BJ (cell line): Measurements from ENCODE around the gene ZKSCAN5. TPM values are rescaled to one million over a fixed set of nuclear protein-coding genes. Genes with fewer than 3 reads are reported as not detected.
"Not testable (repeated sequence)": the region's sequence is repeated elsewhere in the genome, so short reads cannot be mapped to it uniquely, and the experiment has no call there.

Experiments
- CTCF ChIA-PET: fragments of 350-600 bp; formaldehyde crosslinking; extraction: SDS; loops from one replicate; lab custom pipeline; 2021; ENCODE audit warnings: antibody characterized with exemption, inconsistent platforms; lab: Yijun Ruan, JAX
- POLR2A ChIA-PET: fragments of 300-600 bp; sonication (Branson Sonifier 250); formaldehyde crosslinking; extraction: SDS; loops from one replicate; lab custom pipeline; 2021; ENCODE audit warnings: antibody characterized with exemption; lab: Charles Lee
- DNase-seq: peaks from one replicate; pipeline ENCODE4 v3.0.0-alpha.2; 2011; ENCODE audit warnings: low read depth
- H3K27me3 ChIP-seq: 2 replicates; pipeline ENCODE4 v1.6.0; 2011; ENCODE audit warnings: low read length; ENCODE audit not compliant: control insufficient read depth, insufficient read depth
- H3K36me3 ChIP-seq: 2 replicates; pipeline ENCODE4 v1.5.1; 2011; ENCODE audit warnings: low read length; ENCODE audit not compliant: control insufficient read depth, insufficient read depth
- H3K4me3 ChIP-seq: 2 replicates; pipeline ENCODE4 v1.5.1; 2011; ENCODE audit warnings: low read depth, mild to moderate bottlenecking, control low read depth, low read length
- CTCF ChIP-seq: IDR thresholded peaks from 2 replicates; pipeline ENCODE4 v1.5.1; 2011; ENCODE audit warnings: low read depth, mild to moderate bottlenecking, control low read depth, inconsistent platforms, low read length, moderate library complexity; ENCODE audit not compliant: insufficient read depth
- polyA plus RNA-seq: library from polyadenylated mRNA; depleted of rRNA; stranded (reverse); fragments of >200 nt; gene quantifications from 2 replicates; pipeline ENCODE4 v1.2.3, GENCODE V29; 2011

ZKSCAN5 gene
- polyA plus RNA-seq, 1 experiment, result 9.7 TPM

- ChIA-PET POLR2A (no interaction called here), CTCF (no interaction called here)
- 0 out of 2 replicates have a peak, but pooled peaks cover 3% of the 10 kb centered on the region for H3K36me3 ChIP-seq
- H3K4me3 ChIP-seq, result no peak overlapping the region
- no peak for DNase-seq
- H3K27me3 ChIP-seq, result no peaks in the 10 kb centered on the region
- no peak for TF ChIP-seq CTCF
Measured at GRCh38 chr7:99541212-99541611, 36.8 kb downstream of the ZKSCAN5 start.

GRCh38 chr7:99543081-99543671 is 38.7 kb downstream of the ZKSCAN5 start:
- DNase-seq, result no peak
- Histone ChIP-seq H3K4me3 (no peak overlapping the region), H3K36me3 (peaks cover 3% of the 10 kb centered on the region; the same call in 1 of the 2 replicates), H3K27me3 (no peaks in the 10 kb centered on the region)
- no peak for TF ChIP-seq CTCF
- POLR2A ChIA-PET, result no interaction called here
- CTCF ChIA-PET, result no interaction called here

GRCh38 chr7:99543916-99544315 is 39.5 kb downstream of the ZKSCAN5 start:
- TF ChIP-seq CTCF, result no peak
- H3K27me3 ChIP-seq, result no peaks in the 10 kb centered on the region
- no peak for DNase-seq
- peaks cover 3% of the 10 kb centered on the region; the same call in 1 of the 2 replicates for H3K36me3 ChIP-seq
- no peak overlapping the region for H3K4me3 ChIP-seq
- ChIA-PET POLR2A (no interaction called here), CTCF (no interaction called here)

- H3K27me3 ChIP-seq, H3K4me3 ChIP-seq, DNase-seq, CTCF ChIA-PET, H3K36me3 ChIP-seq, POLR2A ChIA-PET: not testable (repeated sequence)
Measured at GRCh38 chr7:99545308-99545707, 40.8 kb downstream of the ZKSCAN5 start.

GRCh38 chr7:99549545-99549944 is 45.1 kb downstream of the ZKSCAN5 start:
- CTCF ChIA-PET, H3K36me3 ChIP-seq, DNase-seq, H3K27me3 ChIP-seq, H3K4me3 ChIP-seq, POLR2A ChIA-PET: not testable (repeated sequence)

- Histone ChIP-seq H3K27me3 (no peaks in the 10 kb centered on the region), H3K36me3 (peaks cover 2% of the 10 kb centered on the region; the same call in 1 of the 2 replicates), H3K4me3 (peak overlapping the region; percentile 59)
- ChIA-PET POLR2A (no interaction called here), CTCF (no interaction called here)
- DNase-seq, result no peak
- no peak for TF ChIP-seq CTCF
Measured at GRCh38 chr7:99551334-99551733, 46.9 kb downstream of the ZKSCAN5 start.
